ENCODE data around the gene SDS.

- TF ChIP-seq SMAD9 (CRISPR knock-in tag; IDR thresholded peaks at IDR 0.05) (no peak), CTCF (CRISPR knock-in tag; IDR thresholded peaks at IDR 0.05) (no peak), ZNF441 (CRISPR knock-in tag; IDR thresholded peaks at IDR 0.05; ENCODE audit: borderline replicate concordance) (no peak), BRCA1 (CRISPR knock-in tag; IDR thresholded peaks at IDR 0.05) (no peak)
These were observed 22.5 kb downstream of the SDS start for GRCh38 chr12:113381220-113381619.
